GM10266 (cell line): ENCODE data around the gene CELSR3.

Experiments used
- DNase-seq: peaks from one replicate; pipeline ENCODE4 v3.0.0; 2012; ENCODE audit errors: extremely low spot score
- TF ChIP-seq, protein P1 (sequence below): IDR thresholded peaks from 2 replicates; pipeline ENCODE4 v1.5.1; 2012; ENCODE audit warnings: mild to moderate bottlenecking, low read depth; ENCODE audit not compliant: control insufficient read depth, insufficient read depth; ENCODE audit errors: missing control alignments

Gene CELSR3

DNA sequence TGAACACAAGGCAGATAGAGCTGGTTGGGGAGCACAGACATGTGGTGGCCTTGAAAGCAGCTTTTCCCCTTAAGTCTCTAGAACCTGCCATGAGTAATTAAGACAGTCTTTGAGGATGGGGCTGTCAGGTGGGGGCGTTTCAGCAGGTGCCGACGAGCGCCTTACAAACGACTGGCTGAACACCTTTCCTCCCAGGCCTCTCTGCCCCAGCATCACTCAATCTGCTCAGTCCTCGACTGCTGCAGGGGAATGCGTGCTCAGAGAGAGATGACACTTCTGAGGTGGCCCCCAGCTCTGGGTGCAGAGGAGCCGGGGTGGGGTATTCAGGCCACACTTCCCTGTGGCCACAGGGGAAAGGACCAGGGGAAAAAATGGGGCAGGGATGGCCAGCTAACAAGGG, 31.1 kb upstream of the CELSR3 start:
- TF ChIP-seq, protein P1, sequence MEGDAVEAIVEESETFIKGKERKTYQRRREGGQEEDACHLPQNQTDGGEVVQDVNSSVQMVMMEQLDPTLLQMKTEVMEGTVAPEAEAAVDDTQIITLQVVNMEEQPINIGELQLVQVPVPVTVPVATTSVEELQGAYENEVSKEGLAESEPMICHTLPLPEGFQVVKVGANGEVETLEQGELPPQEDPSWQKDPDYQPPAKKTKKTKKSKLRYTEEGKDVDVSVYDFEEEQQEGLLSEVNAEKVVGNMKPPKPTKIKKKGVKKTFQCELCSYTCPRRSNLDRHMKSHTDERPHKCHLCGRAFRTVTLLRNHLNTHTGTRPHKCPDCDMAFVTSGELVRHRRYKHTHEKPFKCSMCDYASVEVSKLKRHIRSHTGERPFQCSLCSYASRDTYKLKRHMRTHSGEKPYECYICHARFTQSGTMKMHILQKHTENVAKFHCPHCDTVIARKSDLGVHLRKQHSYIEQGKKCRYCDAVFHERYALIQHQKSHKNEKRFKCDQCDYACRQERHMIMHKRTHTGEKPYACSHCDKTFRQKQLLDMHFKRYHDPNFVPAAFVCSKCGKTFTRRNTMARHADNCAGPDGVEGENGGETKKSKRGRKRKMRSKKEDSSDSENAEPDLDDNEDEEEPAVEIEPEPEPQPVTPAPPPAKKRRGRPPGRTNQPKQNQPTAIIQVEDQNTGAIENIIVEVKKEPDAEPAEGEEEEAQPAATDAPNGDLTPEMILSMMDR, result no peak
- DNase-seq, result no peak

GRCh38 chr3:48692551-48692950, 29.9 kb upstream of the CELSR3 start:
- no peak for DNase-seq
- TF ChIP-seq, protein P1, result no peak

DNA sequence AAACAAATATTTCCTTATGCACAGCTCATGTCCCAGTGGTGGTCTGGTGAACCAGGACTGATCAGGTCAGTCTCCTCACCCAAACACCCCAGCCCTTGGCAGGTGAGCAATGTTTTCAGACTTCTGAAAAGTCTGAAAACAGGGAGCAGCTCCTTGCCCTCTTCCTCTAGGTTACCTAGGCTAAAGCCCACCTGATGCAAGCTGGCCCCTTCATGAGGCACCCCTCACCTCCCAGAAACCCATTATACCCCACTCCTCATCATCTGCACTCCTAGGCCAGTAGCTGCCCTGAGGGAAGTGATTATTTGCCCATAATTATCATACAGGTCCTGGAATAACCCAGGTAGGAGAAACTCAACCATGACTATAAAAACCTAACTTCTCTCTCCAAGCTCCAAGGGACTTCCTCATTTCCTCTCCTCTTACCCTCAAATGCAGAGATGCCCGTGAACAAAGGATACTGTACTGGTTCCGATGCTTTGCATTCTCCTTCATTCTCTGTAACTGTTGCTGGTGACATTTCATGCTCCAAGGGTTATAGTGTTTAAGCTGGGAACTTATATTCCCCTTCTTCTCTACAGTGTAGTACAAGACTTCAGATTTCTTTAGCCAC, 28.3 kb upstream of the CELSR3 start:
- no peak for DNase-seq
- TF ChIP-seq, protein P1, result no peak

DNA sequence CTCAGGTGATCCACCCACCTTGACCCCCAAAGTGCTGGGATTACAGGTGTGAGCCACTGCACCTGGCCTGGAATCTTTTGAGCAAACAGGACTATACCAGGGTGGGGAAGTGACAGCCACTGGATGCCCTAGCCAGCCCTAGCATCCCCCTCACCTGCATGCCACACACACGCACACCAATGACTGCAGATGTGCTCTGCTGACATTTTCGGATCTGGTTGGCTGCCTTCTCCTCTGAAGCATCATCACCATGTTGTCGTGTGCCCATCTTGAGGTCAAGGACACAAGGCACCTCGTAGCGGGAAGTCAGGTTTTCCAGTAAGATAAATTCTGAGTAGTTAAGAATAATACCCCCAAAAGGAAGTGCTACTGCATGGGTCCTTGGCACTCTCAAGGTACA, 26.7 kb upstream of the CELSR3 start:
- no peak for DNase-seq
- TF ChIP-seq, protein P1, result no peak

DNA sequence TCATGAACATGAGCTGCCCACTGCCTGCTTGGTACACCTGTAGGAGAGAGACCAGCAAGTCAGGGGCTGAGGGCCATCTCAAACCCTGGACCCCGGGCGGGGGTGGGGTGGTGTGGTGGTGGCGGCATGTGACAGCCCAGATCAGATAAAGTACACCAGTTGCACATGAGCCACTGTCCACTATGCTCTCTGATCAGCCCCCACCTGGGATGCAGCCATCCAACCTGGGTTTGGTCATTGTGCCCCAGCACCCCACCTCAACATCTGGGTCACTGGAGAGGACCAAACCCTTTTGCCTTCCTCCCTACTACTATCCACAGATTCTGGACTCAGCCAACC, 26.0 kb upstream of the CELSR3 start:
- TF ChIP-seq, protein P1, result no peak
- no peak for DNase-seq

- no peak for DNase-seq
- TF ChIP-seq, protein P1, result no peak
These were observed 25.5 kb upstream of the CELSR3 start for GRCh38 chr3:48688032-48688736.

- TF ChIP-seq, protein P1, result no peak
- DNase-seq, result no peak
These were observed 24.6 kb upstream of the CELSR3 start for GRCh38 chr3:48687220-48687678.
